ENCODE data around the gene PRR13. TPM values are rescaled to one million over a fixed set of nuclear protein-coding genes. Genes with fewer than 3 reads are reported as not detected.

PRR13 gene
- total and polyA plus RNA-seq, 9 of the 15 experiments (the other 6 are each of a cell fraction or from before 2014, with no cell fraction given) = 117 to 835 (median 285) TPM

DNA sequence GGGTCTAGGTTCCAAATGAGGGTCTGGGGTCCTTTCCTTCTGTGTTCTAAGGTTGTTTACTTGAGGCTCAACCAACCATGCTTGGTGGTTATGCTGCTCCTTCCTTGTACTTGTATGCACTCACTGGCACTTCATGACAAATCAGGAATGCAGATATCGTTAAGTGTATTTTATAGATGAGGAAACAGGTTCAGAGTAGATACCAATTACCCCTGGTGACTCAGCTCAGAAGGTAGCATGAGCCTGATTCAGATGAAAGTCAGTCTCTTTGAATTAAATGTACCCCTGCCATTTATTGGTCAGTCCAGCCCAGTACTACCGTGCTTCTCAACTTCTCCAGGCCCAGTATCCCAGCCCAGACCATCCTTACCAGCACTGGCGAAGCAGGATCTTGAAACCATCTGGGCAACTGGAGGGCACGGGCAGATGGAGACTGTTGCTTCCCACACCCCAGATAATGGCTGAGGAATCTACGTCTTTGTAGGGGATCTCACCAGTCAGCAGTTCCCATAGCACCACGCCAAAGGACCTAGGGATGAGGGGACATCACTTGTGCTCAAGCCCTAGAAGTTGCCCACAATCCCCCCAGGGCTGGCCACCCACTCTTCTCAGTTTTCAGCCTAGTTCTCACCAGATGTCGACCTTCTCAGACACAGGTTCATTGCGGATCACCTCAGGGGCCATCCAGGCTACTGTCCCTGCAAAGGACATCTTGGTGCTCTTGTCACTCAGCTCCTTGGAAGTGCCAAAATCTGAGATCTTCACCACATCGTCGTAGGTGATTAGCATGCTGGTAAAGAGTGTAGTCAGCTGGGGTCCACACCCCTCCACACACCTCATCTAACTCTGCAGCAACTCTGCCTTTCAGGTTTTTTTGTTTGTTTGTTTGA lies 43.4 kb downstream of the PRR13 start:
- POLR2A ChIA-PET = interaction anchor here (1.0 to 7.1 kb wide), 5 partner anchors 9 to 16 kb away, joined by 4 to 99 read pairs (median 5); partner anchors contain the start of genes MAP3K12 and TARBP2
- WGBS (ENCODE audit: insufficient coverage, low coverage, missing lambda C conversion rate) = 74% methylated on average over 10 of the region's 10 CpGs
- no peak for FAIRE-seq
- no peak for DNase-seq (ENCODE audit: extremely low read depth in 1 of 4, low spot score in 3 of 4)
- ATAC-seq = no peak
- H3K4me1 ChIP-seq (replicated peaks in 1 of 2; ENCODE audit: control insufficient read depth in 2 of 2, insufficient read depth in 2 of 2, low read length in 2 of 2) = peaks cover 0 to 11% of the 10 kb centered on the region in 2 experiments; a peak in 2 of 5 replicates
- H3K9me1 ChIP-seq (ENCODE audit: control insufficient read depth, insufficient read depth, low read length) = peaks cover 3% of the 10 kb centered on the region
- TF ChIP-seq SAFB2 (IDR thresholded peaks at IDR 0.05; ENCODE audit: borderline replicate concordance, low read depth, low read length, severe bottlenecking) (no peak), SMAD1 (IDR thresholded peaks at IDR 0.05; ENCODE audit: low read depth, low read length, partially characterized antibody) (no peak), SIRT6 (IDR thresholded peaks at IDR 0.05; ENCODE audit: low read depth, low read length) (peak; percentile 37), CBX1 (IDR thresholded peaks at IDR 0.05; ENCODE audit: low read depth) (no peak)
- H3K4me3 ChIP-seq = no peak overlapping the region
- H3K9me3 ChIP-seq (replicated peaks; ENCODE audit: control insufficient read depth, insufficient read depth, low read depth, low read length) = no peaks in the 10 kb centered on the region
- no TSS peak for BruUV-seq (replicated peaks)
- no peaks in the 10 kb centered on the region for H3K27me3 ChIP-seq (ENCODE audit: control insufficient read depth in 2 of 2, insufficient read depth in 2 of 2, low read length in 2 of 2)
- no peak overlapping the region; a peak in 1 of 4 replicates for H3K9ac ChIP-seq (ENCODE audit: insufficient read depth in 1 of 2, low read depth in 2 of 2, low read length in 2 of 2)
- no peak overlapping the region for H2AFZ ChIP-seq (ENCODE audit: low read depth, low read length)
- H3K36me3 ChIP-seq (ENCODE audit: control insufficient read depth, insufficient read depth, low read length) = peaks cover 73% of the 10 kb centered on the region
- H3K27ac ChIP-seq (ENCODE audit: extremely low read depth, low read depth, low read length) = no peak overlapping the region
- no peak overlapping the region for H3K4me2 ChIP-seq (ENCODE audit: insufficient read depth, low read length)
- CTCF ChIA-PET (ENCODE audit: low intra/inter-chr PET ratio) = no interaction called here
- H4K20me1 ChIP-seq (replicated peaks; ENCODE audit: control insufficient read depth, insufficient read depth, low read length) = peaks cover 8% of the 10 kb centered on the region
- intact Hi-C loops (cut with micrococcal nuclease) = no loop called here
- in situ Hi-C loops (cut with MboI) = no loop called here
- 0 out of 3 replicates have a peak, but pooled peaks cover 3% of the 10 kb centered on the region for H3K79me2 ChIP-seq (ENCODE audit: control insufficient read depth, insufficient read depth, low read length)

Measured in K562 (cell line).